ENCODE results near the gene DBN1.

- TF ChIP-seq, protein P1, sequence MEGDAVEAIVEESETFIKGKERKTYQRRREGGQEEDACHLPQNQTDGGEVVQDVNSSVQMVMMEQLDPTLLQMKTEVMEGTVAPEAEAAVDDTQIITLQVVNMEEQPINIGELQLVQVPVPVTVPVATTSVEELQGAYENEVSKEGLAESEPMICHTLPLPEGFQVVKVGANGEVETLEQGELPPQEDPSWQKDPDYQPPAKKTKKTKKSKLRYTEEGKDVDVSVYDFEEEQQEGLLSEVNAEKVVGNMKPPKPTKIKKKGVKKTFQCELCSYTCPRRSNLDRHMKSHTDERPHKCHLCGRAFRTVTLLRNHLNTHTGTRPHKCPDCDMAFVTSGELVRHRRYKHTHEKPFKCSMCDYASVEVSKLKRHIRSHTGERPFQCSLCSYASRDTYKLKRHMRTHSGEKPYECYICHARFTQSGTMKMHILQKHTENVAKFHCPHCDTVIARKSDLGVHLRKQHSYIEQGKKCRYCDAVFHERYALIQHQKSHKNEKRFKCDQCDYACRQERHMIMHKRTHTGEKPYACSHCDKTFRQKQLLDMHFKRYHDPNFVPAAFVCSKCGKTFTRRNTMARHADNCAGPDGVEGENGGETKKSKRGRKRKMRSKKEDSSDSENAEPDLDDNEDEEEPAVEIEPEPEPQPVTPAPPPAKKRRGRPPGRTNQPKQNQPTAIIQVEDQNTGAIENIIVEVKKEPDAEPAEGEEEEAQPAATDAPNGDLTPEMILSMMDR (conservative IDR thresholded peaks at IDR 0.05 in 1 of 2, IDR thresholded peaks at IDR 0.05 in 1 of 2; ENCODE audit: low read depth in 1 of 2, low read length in 2 of 2) = no peak
- TF ChIP-seq EZH2 (IDR thresholded peaks at IDR 0.05; ENCODE audit: low read length, missing control alignments) = no peak
These were observed at the start of gene DBN1 for GRCh38 chr5:177473443-177474001.

Data from fibroblast of lung (primary cell).